ENCODE results near the gene SRD5A1.

SRD5A1 gene

DNA sequence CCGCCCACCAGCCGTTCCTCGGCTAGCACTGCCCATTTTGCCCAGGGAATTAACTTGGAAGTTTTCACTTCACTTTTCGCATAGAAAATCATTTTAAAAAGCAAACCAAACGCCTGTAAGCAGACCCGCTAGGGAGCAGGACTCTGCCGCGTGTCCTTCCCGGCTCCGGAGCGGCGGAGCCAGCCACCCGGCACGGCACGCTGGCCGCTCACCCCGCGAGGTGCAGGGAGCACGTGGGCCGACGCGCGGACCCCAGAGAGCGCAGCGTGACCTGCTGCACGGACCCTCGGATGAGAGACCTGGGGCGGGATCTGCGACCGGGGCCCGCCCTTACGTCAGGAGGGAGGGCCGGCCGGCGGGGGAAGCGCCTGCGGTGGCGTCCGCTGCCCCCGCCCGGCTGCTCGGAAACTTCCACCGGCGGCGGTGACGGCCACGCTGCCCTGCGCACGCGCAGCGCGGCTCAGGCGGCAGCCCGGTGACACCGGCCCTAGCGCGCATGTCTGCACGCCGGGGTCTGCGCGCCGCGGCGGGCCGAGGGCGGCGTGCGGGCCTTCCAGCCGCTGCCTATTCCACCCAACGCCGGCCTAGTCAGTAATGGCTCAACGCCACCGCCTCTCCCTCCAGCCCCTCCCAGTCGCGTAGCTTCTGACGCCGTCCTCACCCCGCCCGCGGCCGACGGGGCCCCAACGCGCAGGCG is 79.5 kb downstream of the SRD5A1 start:
- DNase-seq (ENCODE audit: low spot score): no peak

DNA sequence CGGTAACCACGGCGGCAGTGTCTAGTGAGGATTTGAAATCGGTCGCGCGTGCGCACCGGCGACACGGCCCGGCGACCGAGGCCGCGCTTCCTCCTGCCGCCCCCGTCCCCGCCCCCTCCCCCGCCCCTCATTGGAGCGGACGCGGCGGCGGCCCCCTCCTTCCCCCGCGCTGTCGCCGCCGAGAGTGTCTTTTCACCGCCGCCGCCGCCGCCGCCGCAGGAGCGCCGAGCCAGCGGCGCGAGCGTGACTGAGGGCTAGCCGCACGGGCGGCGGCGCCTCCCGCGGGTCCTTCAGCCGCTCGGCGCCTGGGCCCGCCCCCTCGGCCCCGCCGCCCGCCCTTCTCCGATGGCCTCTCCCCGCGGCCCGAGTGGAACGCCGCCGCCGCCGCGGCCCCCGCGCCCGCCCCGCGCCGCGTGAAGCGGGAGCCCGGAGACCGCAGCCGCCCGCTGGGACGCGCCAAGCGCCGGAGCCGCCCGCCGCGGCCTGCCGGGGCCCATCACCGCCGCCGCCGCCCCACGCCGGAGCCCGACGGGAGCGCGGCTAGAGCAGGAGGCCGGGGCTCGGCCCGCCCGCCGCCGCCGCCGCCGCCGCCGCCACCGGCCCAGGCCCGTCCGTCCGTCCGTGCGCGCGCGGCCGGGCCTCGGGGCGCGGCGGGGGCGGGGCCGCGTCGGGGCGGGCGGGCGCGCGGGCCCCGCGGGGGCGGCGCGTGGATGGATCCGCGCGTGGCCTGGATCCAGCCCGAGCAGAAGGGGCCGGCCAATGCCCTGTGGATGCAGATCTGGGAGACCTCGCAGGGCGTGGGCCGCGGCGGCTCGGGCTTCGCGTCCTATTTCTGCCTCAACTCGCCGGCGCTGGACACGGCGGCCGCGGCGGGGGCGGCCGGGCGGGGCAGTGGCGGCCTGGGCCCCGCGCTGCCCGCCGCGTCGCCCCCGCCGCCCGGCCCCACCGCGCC is 80.3 kb downstream of the SRD5A1 start, which contains the start of gene TENT4A:
Gene TENT4A, plus strand, starts transcription at position 159 of the 952 bp plus-strand sequence. Its CDS starts 552 bp downstream, at position 711.
- peak; percentile 99 for DNase-seq (ENCODE audit: low spot score)

- peak; percentile 75 for DNase-seq (ENCODE audit: low spot score)
Observed at GRCh38 chr5:6714226-6715041, 81.2 kb downstream of the SRD5A1 start.

- no peak for DNase-seq (ENCODE audit: low spot score)
Observed at GRCh38 chr5:6715271-6715670, 82.0 kb downstream of the SRD5A1 start.

DNA sequence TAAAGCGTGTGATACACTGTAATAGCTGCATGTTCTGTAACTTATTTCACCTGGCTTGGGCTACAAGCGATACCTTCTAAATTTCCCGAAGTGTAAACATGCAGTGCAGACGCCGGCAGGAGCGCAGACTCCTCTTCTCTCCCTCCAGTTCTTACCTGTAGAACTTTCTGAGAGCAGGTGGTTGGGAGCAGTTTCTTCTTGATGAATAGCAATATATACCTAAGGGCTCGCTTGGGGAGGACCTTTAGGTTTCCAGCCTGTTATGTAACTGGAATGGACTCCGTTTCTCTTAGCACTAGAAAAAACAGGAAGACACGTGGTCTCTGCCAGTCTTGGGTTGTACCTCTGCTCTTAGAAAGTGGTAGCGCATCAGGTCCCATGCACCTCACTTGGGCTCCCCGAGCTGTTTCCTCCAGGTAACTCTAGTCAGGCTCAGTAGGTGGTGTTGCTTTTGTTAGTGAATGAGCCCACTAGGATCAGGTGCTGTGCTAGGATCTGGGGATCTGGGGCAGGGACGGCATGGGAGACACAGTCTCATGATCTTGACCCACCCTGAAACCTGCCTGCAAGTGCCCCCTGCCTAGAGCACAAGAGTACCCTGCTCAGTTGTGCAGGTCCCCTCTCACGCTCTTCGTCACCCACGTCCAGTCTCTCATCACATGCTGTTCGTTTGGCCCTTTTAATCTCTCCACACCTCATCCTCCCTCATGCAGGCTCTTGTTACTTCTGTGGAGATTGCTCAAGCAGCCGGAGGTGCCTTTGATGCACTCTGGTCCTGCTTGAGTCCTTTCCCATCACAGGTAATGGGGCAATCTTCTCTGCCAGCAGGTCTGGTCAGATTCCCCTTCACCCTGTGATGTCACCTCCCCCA is 82.8 kb downstream of the SRD5A1 start:
- DNase-seq (ENCODE audit: low spot score): no peak

GRCh38 chr5:6716629-6717149 is 83.4 kb downstream of the SRD5A1 start:
- no peak for DNase-seq (ENCODE audit: low spot score)

- DNase-seq (ENCODE audit: low spot score): no peak
Observed at GRCh38 chr5:6717247-6717646, 84.0 kb downstream of the SRD5A1 start.

DNA sequence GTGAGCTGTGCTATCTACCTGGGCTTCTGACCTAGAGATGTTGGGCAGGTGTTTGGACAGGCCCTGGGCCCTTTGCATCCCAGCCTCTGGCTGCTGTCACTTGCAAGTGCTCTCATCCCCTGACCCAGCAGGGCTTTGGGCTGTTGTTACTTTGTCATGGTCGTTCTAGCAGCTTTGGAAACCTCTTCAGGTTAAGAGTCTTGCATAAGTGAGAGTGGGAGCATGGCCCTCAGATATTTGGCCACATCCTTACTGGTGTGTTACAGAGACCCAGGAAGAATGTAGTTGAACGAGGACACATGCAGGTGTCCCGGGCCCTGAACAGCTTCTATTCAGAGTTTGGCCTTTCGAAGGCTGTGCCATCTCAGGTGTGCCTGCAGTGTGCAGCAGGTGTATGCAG is 84.4 kb downstream of the SRD5A1 start:
- no peak for DNase-seq (ENCODE audit: low spot score)

GRCh38 chr5:6718161-6718681 is 85.0 kb downstream of the SRD5A1 start:
- DNase-seq (ENCODE audit: low spot score): no peak

GRCh38 chr5:6718718-6719117 is 85.5 kb downstream of the SRD5A1 start:
- no peak for DNase-seq (ENCODE audit: low spot score)

DNA sequence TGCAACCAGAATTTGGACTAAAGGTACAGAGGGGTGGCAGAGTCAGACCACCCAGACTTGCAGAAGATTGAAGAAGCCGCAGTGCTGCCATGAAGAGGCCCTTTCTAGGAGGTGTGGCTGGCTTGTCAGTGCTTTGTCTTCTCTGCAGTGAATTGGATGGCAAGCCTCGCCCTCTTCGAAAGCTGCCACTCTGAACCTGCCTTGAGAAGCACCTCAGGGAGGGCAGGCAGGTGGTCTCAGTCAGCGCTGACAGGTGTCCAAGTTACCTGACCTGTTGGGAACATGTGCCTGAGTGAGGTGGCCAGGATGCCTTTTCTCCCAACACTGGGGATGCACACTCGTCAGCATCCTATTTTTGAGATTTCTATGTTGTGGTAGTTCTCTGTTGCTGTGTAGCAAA is 86.2 kb downstream of the SRD5A1 start:
- no peak for DNase-seq (ENCODE audit: low spot score)

DNA sequence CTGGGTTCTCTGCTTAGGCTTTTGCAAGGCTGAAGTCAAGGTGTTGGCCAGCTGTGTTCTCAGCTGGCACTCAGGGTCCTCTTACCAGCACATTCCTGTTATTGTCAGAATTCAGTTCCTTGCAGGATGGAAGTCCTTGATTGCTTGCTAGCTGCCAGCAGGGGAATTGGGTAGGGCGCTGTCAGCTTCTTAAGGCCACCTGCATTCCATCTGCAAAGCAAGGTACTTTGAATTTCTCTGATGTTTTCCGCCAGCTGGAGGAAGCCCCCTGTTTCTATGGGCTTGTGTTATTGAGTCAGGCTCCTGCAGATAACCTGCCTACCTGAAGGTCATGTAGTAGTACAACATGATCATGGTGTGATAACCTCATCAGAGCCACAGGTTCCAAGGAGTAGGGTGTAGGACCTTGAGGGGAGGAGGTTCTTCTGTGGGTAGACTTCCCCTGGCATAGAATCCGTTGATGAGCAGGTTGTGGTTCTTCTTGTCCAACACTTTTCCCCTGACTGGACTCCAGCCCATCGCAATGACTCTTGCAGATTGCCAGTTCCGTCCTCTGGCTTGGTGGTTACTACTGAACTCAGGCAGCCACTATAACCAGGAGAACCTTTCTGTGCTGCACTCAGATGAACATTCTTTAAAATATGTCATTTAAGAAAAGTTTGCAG is 86.8 kb downstream of the SRD5A1 start:
- DNase-seq (ENCODE audit: low spot score): no peak

DNA sequence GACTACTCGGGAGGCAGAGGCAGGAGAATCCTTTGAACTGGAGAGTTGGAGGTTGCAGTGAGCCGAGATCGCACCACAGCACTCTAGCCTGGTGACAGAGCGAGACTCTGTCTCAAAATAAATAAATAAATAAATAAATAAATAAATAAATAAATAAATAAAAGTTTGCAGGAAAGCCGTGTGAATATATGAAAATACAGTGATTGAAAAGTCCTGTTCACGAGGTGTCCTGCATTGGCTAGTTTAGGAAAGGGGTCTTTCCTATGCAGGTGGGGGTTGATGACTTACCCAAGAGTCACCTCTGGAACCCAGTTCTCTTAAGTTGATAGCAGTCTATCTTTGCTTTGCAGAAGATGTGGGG is 87.3 kb downstream of the SRD5A1 start:
- no peak for DNase-seq (ENCODE audit: low spot score)

- peak; percentile 26 for DNase-seq (ENCODE audit: low spot score)
Observed at GRCh38 chr5:6721442-6721841, 88.2 kb downstream of the SRD5A1 start.

DNA sequence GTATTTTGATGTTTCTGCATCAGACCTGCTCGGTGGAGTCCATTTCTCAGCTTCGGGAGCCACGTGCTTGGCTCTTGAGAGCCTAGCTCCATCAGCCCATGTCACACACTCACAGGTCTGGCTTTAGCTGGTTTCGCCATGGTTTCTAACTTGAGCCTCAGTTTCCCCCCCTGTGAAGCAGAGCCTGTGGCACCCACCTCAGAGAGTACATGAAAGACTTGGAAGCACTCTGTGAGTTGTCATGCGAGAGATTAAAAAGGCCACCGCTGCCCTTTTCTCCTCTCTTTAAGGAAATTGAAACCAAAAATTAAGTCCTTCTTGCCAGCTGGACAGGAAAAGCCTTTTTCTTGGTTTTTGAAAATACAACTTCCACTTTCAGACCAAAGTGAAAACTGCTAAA is 88.8 kb downstream of the SRD5A1 start:
- peak; percentile 23 for DNase-seq (ENCODE audit: low spot score)

- no peak for DNase-seq (ENCODE audit: low spot score)
Observed at GRCh38 chr5:6723122-6723815, 90.0 kb downstream of the SRD5A1 start.

GRCh38 chr5:6723816-6724300 is 90.6 kb downstream of the SRD5A1 start:
- DNase-seq (ENCODE audit: low spot score): no peak
